Naive thymus-derived CD8-positive, alpha-beta T cell (primary cell): ENCODE measurements around the gene PPP1R14B. TPM values are rescaled to one million over a fixed set of nuclear protein-coding genes. Genes with fewer than 3 reads are reported as not detected.
A peak's percentile ranks its signal among the peaks of the same experiment; 100 is the strongest.

Source experiments
- ATAC-seq, 2 donors: fragments of 150-1000 bp; cut with Tn5 transposase in 1 of 2; sonication (Bioruptor Pico), chemical (Tn5 transposase) in 1 of 2; 1 replicate in 1 of 2; 2 replicates in 1 of 2; pipeline ENCODE4 v1.10.0; 2021; ENCODE audit warnings: mild to moderate bottlenecking in 2 of 2, moderate library complexity in 2 of 2
- POLR2A ChIA-PET: fragments of 350-600 bp; sonication (Branson Sonifier 250); formaldehyde crosslinking; loops from one replicate; lab custom pipeline; 2021; ENCODE audit warnings: antibody characterized with exemption; lab: Charles Lee
- DNase-seq, 10 donors: peaks; one replicate each; pipeline versions ENCODE4 v3.0.0 to v3.0.0-alpha.2; 2020 to 2022
- H3K27ac Mint-ChIP-seq, 10 donors: one replicate each; pipeline ENCODE4 v1.8.0; 2020 to 2022; ENCODE audit warnings: mild to moderate bottlenecking in 10 of 10, mixed read lengths in 10 of 10, moderate library complexity in 4 of 10, inconsistent platforms in 1 of 10
- H3K27me3 Mint-ChIP-seq, 5 donors: one replicate each; pipeline ENCODE4 v1.8.0; 2021 to 2022; ENCODE audit warnings: mixed read lengths in 5 of 5
- H3K36me3 Mint-ChIP-seq, 3 donors: one replicate each; pipeline ENCODE4 v1.8.0; 2020 to 2022; ENCODE audit warnings: mixed read lengths in 3 of 3, mild to moderate bottlenecking in 2 of 3, inconsistent platforms in 1 of 3
- H3K4me1 Mint-ChIP-seq, 4 donors: one replicate each; pipeline ENCODE4 v1.8.0; 2021 to 2022; ENCODE audit warnings: mixed read lengths in 4 of 4
- H3K4me3 Mint-ChIP-seq, 10 donors: one replicate each; pipeline ENCODE4 v1.8.0; 2020 to 2022; ENCODE audit warnings: mild to moderate bottlenecking in 10 of 10, mixed read lengths in 10 of 10, moderate library complexity in 6 of 10, inconsistent platforms in 1 of 10
- H3K9me3 Mint-ChIP-seq, 9 donors: one replicate each; pipeline ENCODE4 v1.8.0; 2020 to 2022; ENCODE audit warnings: mixed read lengths in 9 of 9, mild to moderate bottlenecking in 3 of 9, inconsistent platforms in 1 of 9, moderate library complexity in 1 of 9
- polyA plus RNA-seq, 3 donors: library from polyadenylated mRNA; unstranded; fragments of 300-500 nt; fragmentation: Illumina TruSeq; gene quantifications; one replicate each; pipeline ENCODE4 v1.2.3, GENCODE V29; 2021
- total RNA-seq, 8 experiments: library from RNA in 2 of 8; stranded (reverse) in 2 of 8; gene quantifications; one replicate each; pipeline ENCODE4 v1.2.3 and lab custom pipeline; 2021 to 2026

Gene PPP1R14B
- total and polyA plus RNA-seq, 5 experiments from 2014 or later, result 22.4 to 50.6 (median 45.4) TPM

- Mint-ChIP-seq H3K9me3 (no peaks in the 10 kb centered on the region), H3K27me3 (no peaks in the 10 kb centered on the region), H3K4me3 (no peak overlapping the region), H3K4me1 (peaks cover 16 to 43% (median 39%) of the 10 kb centered on the region in 4 donors), H3K27ac (peak overlapping the region in 3 of 10 donors; percentile 19 to 83 (median 46)), H3K36me3 (peaks cover 0 to 68% (median 0%) of the 10 kb centered on the region in 3 donors)
- POLR2A ChIA-PET, result interaction anchor here (1.7 to 10.7 kb wide), 2 partner anchors 18 to 26 kb away, joined by 7 to 290 read pairs; partner anchors contain the start of genes DNAJC4, NUDT22, STIP1 and TRPT1
- ATAC-seq, result no peak
- no peak for DNase-seq
Observed at GRCh38 chr11:64211181-64211872, 35.4 kb downstream of the PPP1R14B start.

- Mint-ChIP-seq H3K4me1 (peaks cover 18 to 52% (median 46%) of the 10 kb centered on the region in 4 donors), H3K36me3 (peaks cover 0 to 60% (median 0%) of the 10 kb centered on the region in 3 donors), H3K4me3 (no peak overlapping the region), H3K27me3 (no peaks in the 10 kb centered on the region), H3K9me3 (no peaks in the 10 kb centered on the region), H3K27ac (peak overlapping the region in 4 of 10 donors; percentile 11 to 52 (median 26))
- POLR2A ChIA-PET, result interaction anchor here (1.1 to 10.7 kb wide), 3 partner anchors 19 to 35 kb away, joined by 3 to 290 read pairs (median 3); partner anchors contain the start of genes DNAJC4, NUDT22, TRPT1 and VEGFB
- DNase-seq, result no peak
- no peak for ATAC-seq
Observed at GRCh38 chr11:64210301-64211020, 36.3 kb downstream of the PPP1R14B start.

- H3K27ac Mint-ChIP-seq, result peak overlapping the region in 8 of 10 donors; percentile 15 to 94 (median 86)
- H3K27me3 Mint-ChIP-seq, result no peaks in the 10 kb centered on the region
- H3K36me3 Mint-ChIP-seq, result peaks cover 0 to 53% (median under 1%) of the 10 kb centered on the region in 3 donors
- ATAC-seq (no peak), DNase-seq (no peak)
- POLR2A ChIA-PET, result interaction anchor here (0.8 to 10.7 kb wide), 4 partner anchors 20 to 36 kb away, joined by 3 to 290 read pairs (median 3); partner anchors contain the start of genes DNAJC4, NUDT22, TRPT1 and VEGFB
- peak overlapping the region in 3 of 10 donors; percentile 18 to 54 (median 28) for H3K4me3 Mint-ChIP-seq
- H3K9me3 Mint-ChIP-seq, result no peaks in the 10 kb centered on the region
- peaks cover 19 to 55% (median 50%) of the 10 kb centered on the region in 4 donors for H3K4me1 Mint-ChIP-seq
Observed at GRCh38 chr11:64209563-64209843, 37.2 kb downstream of the PPP1R14B start.

GRCh38 chr11:64208796-64209562, 37.8 kb downstream of the PPP1R14B start:
- no peak for DNase-seq
- POLR2A ChIA-PET, result interaction anchor here (0.8 to 10.7 kb wide), 10 partner anchors 9 to 95 kb away, joined by 3 to 290 read pairs (median 70); partner anchors contain the start of genes BAD, CATSPERZ, DNAJC4 and ESRRA
- Mint-ChIP-seq H3K9me3 (no peaks in the 10 kb centered on the region), H3K36me3 (peaks cover 2 to 53% (median 4%) of the 10 kb centered on the region in 3 donors), H3K4me1 (peaks cover 22 to 60% (median 55%) of the 10 kb centered on the region in 4 donors), H3K27ac (peak overlapping the region; percentile 82 to 97 (median 92)), H3K4me3 (peak overlapping the region in 9 of 10 donors; percentile 36 to 96 (median 59)), H3K27me3 (no peaks in the 10 kb centered on the region)
- no peak for ATAC-seq

GRCh38 chr11:64208086-64208795, 38.5 kb downstream of the PPP1R14B start:
- Mint-ChIP-seq H3K4me3 (peak overlapping the region; percentile 88 to 96 (median 94)), H3K4me1 (peaks cover 24 to 67% (median 56%) of the 10 kb centered on the region in 4 donors), H3K27me3 (no peaks in the 10 kb centered on the region), H3K27ac (peak overlapping the region; percentile 89 to 97 (median 94)), H3K9me3 (no peaks in the 10 kb centered on the region), H3K36me3 (peaks cover 2 to 56% (median 4%) of the 10 kb centered on the region in 3 donors)
- DNase-seq (no peak), ATAC-seq (peak in 1 of 2 donors; percentile 4)
- POLR2A ChIA-PET, result interaction anchor here (0.5 to 10.7 kb wide), 14 partner anchors 10 to 1555 kb away, joined by 3 to 290 read pairs (median 28); partner anchors contain the start of genes BAD, CATSPERZ, DNAJC4 and ESRRA

GRCh38 chr11:64207256-64208085, 39.3 kb downstream of the PPP1R14B start:
- Mint-ChIP-seq H3K27ac (peak overlapping the region; percentile 89 to 97 (median 94)), H3K36me3 (peaks cover 2 to 57% (median 4%) of the 10 kb centered on the region in 3 donors), H3K27me3 (no peaks in the 10 kb centered on the region), H3K9me3 (no peaks in the 10 kb centered on the region), H3K4me3 (peak overlapping the region; percentile 88 to 96 (median 94)), H3K4me1 (peaks cover 26 to 63% (median 54%) of the 10 kb centered on the region in 4 donors)
- POLR2A ChIA-PET, result interaction anchor here (0.5 to 10.7 kb wide), 18 partner anchors 10 to 1555 kb away, joined by 3 to 290 read pairs (median 9); partner anchors contain the start of genes BAD, CATSPERZ, DNAJC4 and ESRRA
- DNase-seq (peak; percentile 37 to 89 (median 70)), ATAC-seq (peak; percentile 58 to 75)

GRCh38 chr11:64206457-64207255, 40.1 kb downstream of the PPP1R14B start, which contains the start of gene FERMT3:
TSS of gene FERMT3 (plus strand) at chr11:64206721. CDS start at chr11:64207365, 644 bp downstream.
- peaks cover 24 to 57% (median 51%) of the 10 kb centered on the region in 4 donors for H3K4me1 Mint-ChIP-seq
- DNase-seq (peak; percentile 52 to 86 (median 64)), ATAC-seq (peak; percentile 63 to 71)
- no peaks in the 10 kb centered on the region for H3K27me3 Mint-ChIP-seq
- no peaks in the 10 kb centered on the region for H3K9me3 Mint-ChIP-seq
- H3K4me3 Mint-ChIP-seq, result peak within 1 kb of the TSS; percentile 88 to 96 (median 94)
- peaks cover 2 to 56% (median 4%) of the 10 kb centered on the region in 3 donors for H3K36me3 Mint-ChIP-seq
- peak within 1 kb of the TSS; percentile 89 to 97 (median 94) for H3K27ac Mint-ChIP-seq
- POLR2A ChIA-PET, result interaction anchor here (0.5 to 10.7 kb wide), 19 partner anchors 12 to 1479 kb away, joined by 3 to 290 read pairs (median 5); partner anchors contain the start of genes BAD, CATSPERZ, DNAJC4 and ESRRA

GRCh38 chr11:64204464-64204989, 42.2 kb downstream of the PPP1R14B start:
- Mint-ChIP-seq H3K4me3 (peak overlapping the region; percentile 48 to 88 (median 76)), H3K36me3 (peaks cover 4 to 57% (median 4%) of the 10 kb centered on the region in 3 donors), H3K9me3 (no peaks in the 10 kb centered on the region), H3K27ac (peak overlapping the region; percentile 82 to 95 (median 92)), H3K4me1 (peaks cover 22 to 50% (median 48%) of the 10 kb centered on the region in 4 donors), H3K27me3 (no peaks in the 10 kb centered on the region)
- DNase-seq (peak; percentile 73 to 92 (median 84)), ATAC-seq (peak; percentile 66 to 67)
- POLR2A ChIA-PET, result interaction anchor here (0.6 to 10.7 kb wide), 13 partner anchors 9 to 710 kb away, joined by 3 to 290 read pairs (median 37); partner anchors contain the start of genes BAD, CATSPERZ, DNAJC4 and ESRRA

GRCh38 chr11:64204080-64204440, 42.7 kb downstream of the PPP1R14B start:
- DNase-seq (no peak), ATAC-seq (no peak)
- Mint-ChIP-seq H3K9me3 (no peaks in the 10 kb centered on the region), H3K4me3 (peak overlapping the region in 3 of 10 donors; percentile 50 to 88 (median 76)), H3K36me3 (peaks cover 4 to 58% (median 4%) of the 10 kb centered on the region in 3 donors), H3K27me3 (no peaks in the 10 kb centered on the region), H3K27ac (peak overlapping the region in 9 of 10 donors; percentile 82 to 95 (median 92)), H3K4me1 (peaks cover 19 to 48% (median 45%) of the 10 kb centered on the region in 4 donors)
- POLR2A ChIA-PET, result interaction anchor here (0.6 to 10.7 kb wide), 10 partner anchors 10 to 114 kb away, joined by 4 to 290 read pairs (median 70); partner anchors contain the start of genes BAD, CATSPERZ, DNAJC4 and ESRRA
